K562 (cell line): ENCODE results near the gene DDIT3. TPM values are rescaled to one million over a fixed set of nuclear protein-coding genes. Genes with fewer than 3 reads are reported as not detected.

Source experiments
- ARNT ChIP-seq, 2 experiments: fragments of 450-650 bp; IDR thresholded peaks; 2 replicates each; pipeline ENCODE4 v1.6.1; 2016; ENCODE audit warnings: mild to moderate bottlenecking in 1 of 2
- BRCA1 ChIP-seq, 2 experiments: fragments of 450-650 bp in 1 of 2; sonication (generic) in 1 of 2; formaldehyde crosslinking in 1 of 2; IDR thresholded peaks; 2 replicates each; pipeline versions ENCODE4 v1.5.0 to v1.6.1; 2017 to 2020; ENCODE audit warnings: mild to moderate bottlenecking in 1 of 2, missing genetic modification reagents in 1 of 2
- FOXO4 ChIP-seq: fragments of 450-650 bp; formaldehyde crosslinking; IDR thresholded peaks from 2 replicates; pipeline ENCODE4 v1.4.0; 2020; ENCODE audit warnings: mild to moderate bottlenecking, moderate library complexity
- MIER1 ChIP-seq: fragments of 450-650 bp; IDR thresholded peaks from 2 replicates; pipeline ENCODE4 v1.6.1; 2016; ENCODE audit warnings: antibody characterized with exemption, mild to moderate bottlenecking, low read depth
- RBM25 ChIP-seq: fragments of 200-400 bp; formaldehyde crosslinking; IDR thresholded peaks from 2 replicates; pipeline ENCODE4 v1.6.1; 2018; ENCODE audit warnings: low read length, low read depth, moderate library complexity; ENCODE audit not compliant: severe bottlenecking
- RCOR1 ChIP-seq, 2 experiments: IDR thresholded peaks; 2 replicates each; pipeline ENCODE4 v1.6.1; 2012; ENCODE audit warnings: low read depth in 2 of 2, low read length in 2 of 2, borderline replicate concordance in 1 of 2, improper control_type of control experiment in 1 of 2
- SIX5 ChIP-seq, 2 experiments: IDR thresholded peaks; 2 replicates each; pipeline ENCODE4 v1.6.1; 2011; ENCODE audit warnings: low read length in 2 of 2, borderline replicate concordance in 1 of 2, low read depth in 1 of 2, mild to moderate bottlenecking in 1 of 2, moderate library complexity in 1 of 2; ENCODE audit not compliant: insufficient read depth in 1 of 2
- THRAP3 ChIP-seq: fragments of 450-650 bp; IDR thresholded peaks from 2 replicates; pipeline ENCODE4 v1.6.1; 2016; ENCODE audit warnings: mild to moderate bottlenecking, inconsistent platforms, borderline replicate concordance
- TSC22D4 ChIP-seq: fragments of 450-650 bp; IDR thresholded peaks from 2 replicates; pipeline ENCODE4 v1.6.1; 2016; ENCODE audit warnings: missing genetic modification characterization, missing biosample characterization, control low read depth
- YY1 ChIP-seq, 3 experiments: IDR thresholded peaks; 2 replicates each; pipeline ENCODE4 v1.6.1; 2011; ENCODE audit warnings: low read length in 2 of 3, mild to moderate bottlenecking in 2 of 3, moderate library complexity in 2 of 3, borderline replicate concordance in 1 of 3, control low read depth in 1 of 3, low read depth in 1 of 3; ENCODE audit not compliant: insufficient read depth in 3 of 3, insufficient replicate concordance in 2 of 3, control insufficient read depth in 1 of 3, insufficient read length in 1 of 3; ENCODE audit errors: extremely low read depth in 1 of 3
- ZHX1 ChIP-seq: fragments of 150-350 bp; conservative IDR thresholded peaks from 2 replicates; pipeline ENCODE4 v1.6.1; 2014; ENCODE audit warnings: low read length
- ZNF316 ChIP-seq: fragments of 450-650 bp; IDR thresholded peaks from 2 replicates; pipeline ENCODE4 v1.6.1; 2016
- ZNF318 ChIP-seq, 2 experiments: fragments of 450-650 bp; IDR thresholded peaks; 2 replicates each; pipeline ENCODE4 v1.6.1; 2016; ENCODE audit warnings: mild to moderate bottlenecking in 2 of 2, borderline replicate concordance in 1 of 2, low read depth in 1 of 2, moderate library complexity in 1 of 2
- polyA plus RNA-seq, 8 experiments: library from polyadenylated mRNA; depleted of rRNA in 4 of 8; stranded (reverse) in 5 of 8; unstranded in 3 of 8; fragments of >200 nt; fragmentation: Nextera tagmentation in 2 of 8; fragmentation: Illumina TruSeq in 1 of 8; extraction: Ambion mirVana in 2 of 8; extraction: Trizol in 1 of 8; gene quantifications; 2 replicates each; pipeline versions ENCODE4 v1.2.1 to v1.2.3, GENCODE V29; 2011 to 2014; ENCODE audit warnings: inconsistent platforms in 1 of 8, missing spikeins in 1 of 8
- total RNA-seq, 7 experiments: library from RNA; depleted of rRNA in 6 of 7; stranded (reverse); fragments of >200 nt in 6 of 7; fragmentation: Illumina TruSeq in 2 of 7; extraction: Trizol in 2 of 7; gene quantifications; 2 replicates each; pipeline versions ENCODE4 v1.2.1 to v1.2.3, GENCODE V29; 2011 to 2021; ENCODE audit warnings: low replicate concordance in 1 of 7

DDIT3 gene
- total and polyA plus RNA-seq, 9 of the 15 experiments (the other 6 are each of a cell fraction or from before 2014, with no cell fraction given): 59.1 to 272 (median 89.9) TPM

DNA sequence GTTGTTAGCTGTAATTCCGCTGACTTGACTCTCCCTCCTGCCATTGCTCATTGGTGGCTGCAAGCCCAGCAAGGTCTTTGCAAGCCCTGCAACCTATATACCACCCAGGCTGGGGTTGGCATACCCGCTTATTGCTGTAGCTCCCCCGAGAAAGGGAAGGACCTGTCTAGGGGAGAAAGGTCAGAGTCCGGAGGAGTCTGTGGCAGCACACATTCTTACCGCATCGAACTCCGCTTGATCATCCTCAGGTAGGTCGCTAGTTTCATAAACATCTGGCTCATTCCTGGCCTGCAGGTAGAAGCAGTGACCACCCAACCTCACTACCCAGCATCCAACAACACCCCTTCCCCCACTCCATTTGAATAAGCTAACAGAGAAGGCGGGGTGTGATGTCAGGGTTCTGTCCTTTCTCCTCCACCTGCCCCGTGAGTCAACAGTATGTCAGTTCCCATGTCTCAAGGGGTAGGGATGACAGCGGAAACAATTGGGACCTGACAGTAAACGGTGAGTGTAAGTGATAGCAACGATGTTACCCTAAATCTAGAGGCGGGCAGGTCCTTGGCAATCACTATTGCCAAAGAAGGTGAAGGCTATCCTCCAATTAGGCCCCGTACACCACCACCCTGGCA lies 25.6 kb upstream of the DDIT3 start (continued):
- TF ChIP-seq BRCA1 (IDR thresholded peaks at IDR 0.05) (no peak), BRCA1 (CRISPR knock-in tag; IDR thresholded peaks at IDR 0.05) (0 out of 2 replicates have a peak, but pooled peaks have one; percentile 65), RBM25 (no peak), ZHX1 (no peak), TSC22D4 (tag) (no peak), THRAP3 (no peak), ARNT (IDR thresholded peaks at IDR 0.05) (no peak; a peak in 1 of 4 replicates), FOXO4 (no peak), MIER1 (no peak), SIX5 (IDR thresholded peaks at IDR 0.05; ENCODE audit: borderline replicate concordance in 1 of 2, insufficient read depth in 1 of 2, low read depth in 1 of 2, low read length in 2 of 2) (no peak), YY1 (IDR thresholded peaks at IDR 0.05; ENCODE audit: borderline replicate concordance in 1 of 3, control insufficient read depth in 1 of 3, extremely low read depth in 1 of 3, insufficient read depth in 3 of 3, insufficient read length in 1 of 3, insufficient replicate concordance in 2 of 3, low read depth in 1 of 3, low read length in 2 of 3) (peak in 1 of 3 experiments; percentile 20), RCOR1 (IDR thresholded peaks at IDR 0.05; ENCODE audit: borderline replicate concordance in 1 of 2, low read depth in 2 of 2, low read length in 2 of 2) (peak in 1 of 2 experiments; percentile 7; a peak in 1 of 4 replicates), ZNF316 (peak; percentile 35), ZNF318 (IDR thresholded peaks at IDR 0.05; ENCODE audit: borderline replicate concordance in 1 of 2, low read depth in 1 of 2) (no peak)
